SK-N-SH treated with all-trans-retinoic acid at 6 μM for 48 hours (cell line): Measurements from ENCODE around the gene POU6F2.

ENCODE experiments used
- ARNTL ChIP-seq: fragments of 450-650 bp; formaldehyde crosslinking; IDR thresholded peaks from 2 replicates; pipeline ENCODE4 v1.5.0; 2020; ENCODE audit warnings: low read depth, mild to moderate bottlenecking, moderate library complexity, borderline replicate concordance
- BACH2 ChIP-seq: fragments of 250-450 bp; sonication (Bioruptor Pico); IDR thresholded peaks from 2 replicates; pipeline ENCODE4 v1.9.0; 2021; ENCODE audit warnings: mild to moderate bottlenecking, borderline replicate concordance
- CREB5 ChIP-seq: fragments of 250-450 bp; sonication (Bioruptor Pico); IDR thresholded peaks from 2 replicates; pipeline ENCODE4 v1.5.1; 2020; ENCODE audit warnings: low read depth, mild to moderate bottlenecking, moderate library complexity
- CSDC2 ChIP-seq: fragments of 250-450 bp; sonication (Bioruptor Pico); IDR thresholded peaks from 2 replicates; pipeline ENCODE4 v1.5.0; 2020; ENCODE audit warnings: mild to moderate bottlenecking, moderate library complexity
- GLIS3 ChIP-seq: fragments of 250-450 bp; sonication (Bioruptor Pico); IDR thresholded peaks from 2 replicates; pipeline ENCODE4 v1.5.0; 2020; ENCODE audit warnings: mild to moderate bottlenecking, moderate library complexity
- PATZ1 ChIP-seq: fragments of 250-450 bp; sonication (Bioruptor Pico); IDR thresholded peaks from 2 replicates; pipeline ENCODE4 v1.8.0; 2020; ENCODE audit warnings: mild to moderate bottlenecking, moderate library complexity, borderline replicate concordance
- RARB ChIP-seq: fragments of 250-450 bp; sonication (Bioruptor Pico); IDR thresholded peaks from 2 replicates; pipeline ENCODE4 v1.8.0; 2021; ENCODE audit warnings: mild to moderate bottlenecking, moderate library complexity
- TOX ChIP-seq: fragments of 250-450 bp; sonication (Bioruptor Pico); IDR thresholded peaks from 2 replicates; pipeline ENCODE4 v1.8.0; 2021; ENCODE audit warnings: mild to moderate bottlenecking, moderate library complexity, borderline replicate concordance
- ZC3H10 ChIP-seq: fragments of 250-450 bp; sonication (Bioruptor Pico); IDR thresholded peaks from 2 replicates; pipeline ENCODE4 v1.5.1; 2021; ENCODE audit warnings: mild to moderate bottlenecking, moderate library complexity
- ZFP3 ChIP-seq: fragments of 250-450 bp; sonication (Bioruptor Pico); IDR thresholded peaks from 2 replicates; pipeline ENCODE4 v1.5.0; 2020; ENCODE audit warnings: mild to moderate bottlenecking, moderate library complexity
- ZFP30 ChIP-seq: fragments of 450-650 bp; formaldehyde crosslinking; IDR thresholded peaks from 2 replicates; pipeline ENCODE4 v1.5.0; 2022; ENCODE audit warnings: mild to moderate bottlenecking, moderate library complexity

- TF ChIP-seq BACH2 (CRISPR knock-in tag) (no peak), PATZ1 (no peak), GLIS3 (CRISPR knock-in tag) (no peak), ZFP3 (CRISPR knock-in tag) (no peak), ZC3H10 (CRISPR knock-in tag) (no peak), TOX (no peak), CREB5 (no peak), ZFP30 (CRISPR knock-in tag) (no peak), RARB (CRISPR knock-in tag) (no peak), ARNTL (CRISPR knock-in tag) (no peak), CSDC2 (no peak)
Observed at GRCh38 chr7:39407137-39407536, 429.4 kb downstream of the POU6F2 start.
